Esophagus squamous epithelium (tissue), 5 donors: ENCODE data around the gene GPR78. TPM values are rescaled to one million over a fixed set of nuclear protein-coding genes. Genes with fewer than 3 reads are reported as not detected.

Experiments used
- DNase-seq: peaks from one replicate; lab custom pipeline; 2025; lab: John Stamatoyannopoulos, UW
- H3K27ac ChIP-seq, 4 donors: fragments of 200-600 bp; sonication (generic); one replicate each; pipeline ENCODE4 v1.5.1; 2016 to 2019; ENCODE audit warnings: mild to moderate bottlenecking in 1 of 4
- H3K27me3 ChIP-seq, 4 donors: fragments of 200-600 bp; sonication (generic); 1 replicate in 3 of 4; 2 replicates in 1 of 4; pipeline versions ENCODE4 v1.5.1 to v1.6.0; 2017 to 2021; ENCODE audit warnings: antibody characterized with exemption in 1 of 4
- H3K36me3 ChIP-seq, 3 donors: fragments of 200-600 bp; sonication (generic); one replicate each; pipeline ENCODE4 v1.5.1; 2016 to 2019
- H3K4me1 ChIP-seq, 3 donors: fragments of 200-600 bp; sonication (generic); one replicate each; pipeline ENCODE4 v1.5.1; 2017 to 2019
- H3K4me3 ChIP-seq, 4 donors: fragments of 200-600 bp; sonication (generic); 1 replicate in 3 of 4; 2 replicates in 1 of 4; pipeline ENCODE4 v1.5.1; 2016 to 2019; ENCODE audit warnings: mild to moderate bottlenecking in 2 of 4, moderate library complexity in 1 of 4
- H3K9me3 ChIP-seq, 3 donors: fragments of 200-600 bp; sonication (generic); one replicate each; pipeline ENCODE4 v1.5.1; 2016 to 2019
- CTCF ChIP-seq, 6 experiments: fragments of 450-650 bp in 4 of 6; fragments of 200-600 bp in 2 of 6; sonication (generic) in 2 of 6; IDR thresholded peaks; one replicate each; pipeline ENCODE4 v1.5.1; 2016 to 2019; ENCODE audit warnings: antibody characterized with exemption in 6 of 6, mild to moderate bottlenecking in 4 of 6, moderate library complexity in 4 of 6
- POLR2A ChIP-seq, 4 donors: fragments of 450-650 bp; IDR thresholded peaks; one replicate each; pipeline ENCODE4 v1.6.1; 2017; ENCODE audit warnings: antibody characterized with exemption in 4 of 4, mild to moderate bottlenecking in 4 of 4, moderate library complexity in 3 of 4
- WGBS, 2 donors: methylation state at CpG; one replicate each; pipeline ENCODE4 v1.1.5; 2018; 5-methylcytosine and 5-hydroxymethylcytosine counted together
- intact Hi-C: fragments of 100-400 bp; cut with DNase I; formaldehyde crosslinking; loops from one replicate; pipeline ENCODE4 v1.15.0; 2022
- total RNA-seq, 4 donors: library from RNA; depleted of rRNA; stranded (reverse); fragments of >200 nt; gene quantifications; one replicate each; pipeline ENCODE4 v1.1.0, GENCODE V29; 2016
- donor health status: DM: yes; HTN: yes; CAD: no.

Gene GPR78
- total RNA-seq, 4 donors from 2014 or later: 2.5 to 8.3 (median 3.1) TPM

GRCh38 chr4:8605289-8605688, 25.1 kb downstream of the GPR78 start:
- 82 to 87% methylated on average over 1 of the region's 1 CpG for WGBS, 2 donors
- no peaks in the 10 kb centered on the region for H3K36me3 ChIP-seq
- no peak for TF ChIP-seq CTCF (IDR thresholded peaks at IDR 0.05)
- TF ChIP-seq POLR2A (IDR thresholded peaks at IDR 0.05): no peak
- no peak overlapping the region for H3K4me3 ChIP-seq
- intact Hi-C loops: loop anchor here (10.0 kb wide), 1 partner anchor 310 kb away; no protein-coding TSS in a partner anchor
- DNase-seq: no peak
- no peak overlapping the region for H3K27ac ChIP-seq
- H3K4me1 ChIP-seq: peaks cover 0 to 8% (median 5%) of the 10 kb centered on the region in 3 donors
- H3K27me3 ChIP-seq: peaks cover 0 to 37% (median 0%) of the 10 kb centered on the region in 4 donors
- H3K9me3 ChIP-seq: no peaks in the 10 kb centered on the region

GRCh38 chr4:8606476-8606875, 26.3 kb downstream of the GPR78 start:
- Histone ChIP-seq H3K27me3 (peaks cover 0 to 37% (median 0%) of the 10 kb centered on the region in 4 donors), H3K4me1 (peaks cover 0 to 13% (median 5%) of the 10 kb centered on the region in 3 donors), H3K9me3 (no peaks in the 10 kb centered on the region), H3K4me3 (no peak overlapping the region), H3K36me3 (no peaks in the 10 kb centered on the region), H3K27ac (no peak overlapping the region)
- intact Hi-C loops: loop anchor here (10.0 kb wide), 1 partner anchor 308 kb away; no protein-coding TSS in a partner anchor
- DNase-seq: no peak
- TF ChIP-seq CTCF (IDR thresholded peaks at IDR 0.05) (no peak), POLR2A (IDR thresholded peaks at IDR 0.05) (no peak)
- 65 to 78% methylated on average over 8 to 19 of the region's 26 CpGs for WGBS, 2 donors

- H3K9me3 ChIP-seq: no peaks in the 10 kb centered on the region
- no peak for DNase-seq
- no peaks in the 10 kb centered on the region for H3K36me3 ChIP-seq
- no peak overlapping the region for H3K4me3 ChIP-seq
- intact Hi-C loops: loop anchor here (10.0 kb wide), 1 partner anchor 308 kb away; no protein-coding TSS in a partner anchor
- WGBS, 2 donors: no CpG with 5 or more reads among the region's 10 CpGs
- no peak for TF ChIP-seq CTCF (IDR thresholded peaks at IDR 0.05)
- no peak for TF ChIP-seq POLR2A (IDR thresholded peaks at IDR 0.05)
- peaks cover 0 to 13% (median 5%) of the 10 kb centered on the region in 3 donors for H3K4me1 ChIP-seq
- H3K27me3 ChIP-seq: peaks cover 0 to 35% (median 0%) of the 10 kb centered on the region in 4 donors
- H3K27ac ChIP-seq: no peak overlapping the region
Observed at GRCh38 chr4:8606966-8607365, 26.8 kb downstream of the GPR78 start.

GRCh38 chr4:8607603-8608481, 27.6 kb downstream of the GPR78 start:
- H3K36me3 ChIP-seq: no peaks in the 10 kb centered on the region
- no peak overlapping the region for H3K27ac ChIP-seq
- no peak overlapping the region for H3K4me3 ChIP-seq
- TF ChIP-seq POLR2A (IDR thresholded peaks at IDR 0.05) (no peak), CTCF (IDR thresholded peaks at IDR 0.05) (peak; percentile 53 to 90 (median 74))
- no peak for DNase-seq
- H3K4me1 ChIP-seq: peaks cover 0 to 13% (median 5%) of the 10 kb centered on the region in 3 donors
- no peaks in the 10 kb centered on the region for H3K9me3 ChIP-seq
- intact Hi-C loops: loop anchor here (10.0 kb wide), 1 partner anchor 307 kb away; no protein-coding TSS in a partner anchor
- 47% methylated on average over 2 of the region's 42 CpGs; no CpG with 5 or more reads in 1 of the 2 donors for WGBS, 2 donors
- peaks cover 0 to 29% (median 0%) of the 10 kb centered on the region in 4 donors for H3K27me3 ChIP-seq
